ENCODE results near the gene PITX2.
"Not testable (repeated sequence)": the region's sequence is repeated elsewhere in the genome, so short reads cannot be mapped to it uniquely, and the experiment has no call there.

The PITX2 gene

DNA sequence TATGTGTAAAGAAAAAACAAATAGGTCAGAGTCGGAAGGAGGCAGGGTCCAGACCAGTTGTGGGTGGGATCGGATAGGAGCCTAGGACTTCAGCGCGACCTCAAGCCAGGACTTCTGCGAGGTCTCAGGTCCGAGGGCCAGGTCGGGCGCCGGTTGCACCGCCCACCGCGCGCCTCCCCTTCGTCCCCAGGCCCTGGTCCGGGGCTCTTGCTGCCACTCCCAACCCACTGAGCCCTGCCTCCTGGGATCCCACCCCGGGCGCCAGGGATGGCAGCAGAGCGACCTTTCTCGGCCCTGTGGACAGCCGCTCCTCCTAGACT lies 12.3 kb downstream of the PITX2 start:
- DNase-seq: no peak

DNA sequence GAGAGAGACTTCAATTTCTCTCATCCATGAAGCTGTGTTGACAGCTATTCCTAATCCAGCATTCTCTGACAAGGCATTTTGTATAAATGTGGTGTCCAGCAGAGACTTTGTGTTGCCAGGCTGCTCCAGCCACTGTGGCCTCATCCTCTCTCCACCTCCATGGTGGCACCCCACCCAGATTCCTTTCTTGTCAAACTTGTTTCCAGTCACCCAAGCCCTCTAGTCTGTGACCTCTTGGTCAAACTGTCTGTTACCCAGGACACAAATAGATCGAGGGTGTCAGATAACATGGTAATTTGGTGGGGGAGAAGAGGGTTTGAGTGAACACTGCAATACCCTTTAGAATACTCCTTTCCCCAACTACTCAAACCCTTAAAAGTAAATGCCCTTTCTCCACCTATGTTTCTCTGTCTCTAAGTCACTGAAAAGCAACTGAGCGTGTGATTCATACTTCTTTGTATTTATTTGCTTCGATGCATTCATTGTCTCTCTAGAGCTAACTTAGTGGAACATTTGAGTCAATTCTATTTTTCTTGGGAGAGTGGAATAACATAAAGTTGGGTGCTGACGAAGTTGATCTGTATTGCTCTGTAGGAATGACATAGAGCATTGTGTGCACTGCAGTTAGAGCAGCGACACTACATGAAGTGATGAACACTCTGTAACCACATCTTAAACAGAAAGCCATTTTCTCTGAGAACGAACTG lies 13.7 kb downstream of the PITX2 start:
- no peak for DNase-seq

DNA sequence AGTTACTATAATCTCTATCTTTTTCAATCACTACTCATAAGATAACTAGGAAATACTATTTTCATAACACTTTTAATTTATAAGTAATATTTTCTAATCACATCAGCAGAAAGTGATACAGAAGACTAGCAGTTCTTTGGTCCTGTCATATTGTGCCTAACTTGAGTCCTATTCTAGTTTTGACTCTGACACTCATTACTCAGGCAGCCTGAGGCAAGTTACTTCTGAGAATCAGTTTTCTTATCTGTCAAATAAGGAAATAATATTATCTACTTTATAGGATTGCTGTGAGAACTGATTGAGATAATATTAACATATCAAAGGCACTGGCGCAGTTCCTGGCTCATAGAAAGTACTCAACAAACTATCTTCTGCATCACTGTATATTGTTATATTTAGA lies 17.8 kb downstream of the PITX2 start:
- DNase-seq: no peak

DNA sequence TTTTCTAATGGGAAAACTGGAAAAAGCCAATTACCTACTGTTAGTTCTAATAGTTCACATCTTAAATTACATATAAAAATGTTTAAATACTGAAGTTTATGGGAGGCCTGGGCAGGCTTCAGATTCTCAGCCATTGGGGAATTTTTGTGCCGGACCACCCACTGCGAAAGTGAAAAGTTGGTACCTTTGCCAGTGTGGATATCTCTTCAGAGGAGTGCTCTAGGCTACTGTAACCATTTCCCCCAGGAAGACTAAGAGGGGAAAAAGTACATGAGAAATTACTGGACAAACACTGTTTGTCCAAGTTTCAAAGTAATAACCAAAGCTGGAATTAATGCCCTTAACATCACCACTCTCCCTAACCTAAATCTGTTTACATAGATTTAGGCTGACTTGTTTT lies 20.8 kb downstream of the PITX2 start:
- DNase-seq: no peak

DNA sequence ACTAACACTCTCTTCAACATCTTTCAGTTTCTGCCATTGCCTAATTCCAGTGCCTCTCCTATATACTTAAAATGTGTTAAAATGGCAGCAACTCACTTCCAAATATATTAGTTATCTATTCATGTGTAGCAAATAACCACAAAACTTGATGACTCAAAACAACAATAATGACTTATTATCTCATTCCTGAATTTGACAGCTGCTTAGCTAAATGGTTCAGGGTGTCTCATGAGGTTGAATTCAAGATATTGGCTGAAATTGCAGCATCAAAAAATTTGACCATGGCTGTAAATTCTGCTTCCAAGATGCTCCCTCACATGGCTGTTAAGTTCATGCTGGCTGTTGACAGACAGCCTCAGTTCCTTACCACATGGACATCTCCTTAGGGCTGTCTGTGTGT lies 25.3 kb downstream of the PITX2 start:
- DNase-seq: no peak

DNA sequence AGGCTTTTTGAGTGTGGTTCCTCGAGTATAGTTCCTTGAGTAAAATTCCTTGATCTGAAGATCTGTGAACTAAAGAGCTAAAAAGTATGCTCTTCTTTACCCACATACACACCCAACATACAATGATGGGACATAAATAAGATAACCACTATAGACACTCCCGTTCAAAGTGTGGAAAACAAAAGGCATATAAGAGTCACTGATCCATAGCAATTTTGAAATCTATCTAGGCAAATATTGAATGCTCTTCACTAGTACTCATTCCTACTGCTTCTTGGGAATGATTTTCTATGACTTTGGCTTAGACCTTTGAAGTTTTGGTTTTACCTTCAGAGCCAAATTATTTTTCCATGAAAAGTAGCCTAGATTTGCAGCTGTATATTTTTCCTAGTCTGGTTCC lies 26.4 kb downstream of the PITX2 start:
- no peak for DNase-seq

DNA sequence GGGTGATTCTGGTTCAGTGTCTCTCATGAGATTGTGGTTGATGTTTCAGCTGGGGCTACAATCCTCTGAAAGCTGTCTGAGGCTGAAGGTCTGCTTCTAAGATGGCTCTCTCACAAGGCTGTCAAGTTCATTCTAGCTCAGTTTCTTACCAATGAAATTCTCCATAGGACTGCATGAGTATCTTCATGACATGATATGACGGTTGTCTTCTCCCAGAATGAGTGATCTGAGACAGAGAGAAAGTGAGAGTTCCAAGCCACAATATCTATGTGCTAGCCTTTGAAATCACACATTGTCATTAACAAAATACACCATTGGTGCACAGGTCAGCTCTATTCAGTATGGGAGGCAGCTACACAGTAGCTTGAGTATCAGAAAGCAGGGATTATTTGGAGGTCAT lies 27.3 kb downstream of the PITX2 start:
- no peak for DNase-seq

DNA sequence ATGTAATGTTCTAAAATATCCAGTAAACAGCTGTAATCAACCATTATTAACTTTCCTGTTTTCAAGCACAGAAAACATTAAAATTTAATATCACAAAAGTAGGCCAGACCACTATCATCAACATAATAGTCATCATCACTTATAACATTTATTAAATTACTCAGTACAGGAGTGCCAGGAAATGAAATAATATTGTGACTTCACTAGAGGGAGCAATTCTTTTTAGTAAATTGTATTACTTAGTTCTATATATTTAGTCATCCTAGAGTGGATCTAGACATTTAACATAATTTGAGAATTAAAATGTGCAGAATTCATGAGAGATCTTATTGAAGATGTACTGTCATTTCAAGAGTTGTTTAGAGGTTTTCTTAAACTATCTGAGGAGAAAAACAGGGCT lies 33.6 kb downstream of the PITX2 start:
- DNase-seq: no peak

DNA sequence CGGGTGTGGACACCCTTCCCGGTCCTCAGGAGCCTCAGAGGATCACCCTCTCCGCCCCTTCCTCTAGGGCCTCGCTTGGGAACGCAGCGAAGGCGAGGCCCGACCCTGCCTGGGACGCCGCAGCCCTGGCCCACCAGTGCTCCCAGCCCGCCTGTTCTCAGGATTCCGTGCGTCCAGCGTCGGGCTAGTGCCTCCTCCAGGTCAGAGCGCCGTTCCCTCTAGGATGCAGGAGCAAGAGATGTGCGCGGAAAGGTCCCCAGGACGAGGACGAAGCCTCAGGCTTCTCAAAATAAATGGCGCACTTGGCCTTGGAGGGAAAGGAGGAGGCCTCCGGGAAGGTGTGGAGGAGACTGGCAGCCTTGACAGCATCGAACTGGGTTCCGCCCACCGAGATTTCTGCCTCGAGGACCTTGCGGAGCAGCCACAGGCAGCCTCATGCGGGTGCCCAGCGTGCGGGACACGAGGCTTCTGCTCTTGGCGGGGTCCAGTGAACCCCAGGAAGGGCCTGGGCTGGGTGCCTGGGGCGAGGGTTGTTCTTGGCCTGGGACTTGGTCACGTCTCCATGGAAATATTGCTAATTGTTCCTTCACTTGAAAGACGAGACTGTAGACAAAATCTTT lies 35.1 kb downstream of the PITX2 start:
- no peak for DNase-seq

DNA sequence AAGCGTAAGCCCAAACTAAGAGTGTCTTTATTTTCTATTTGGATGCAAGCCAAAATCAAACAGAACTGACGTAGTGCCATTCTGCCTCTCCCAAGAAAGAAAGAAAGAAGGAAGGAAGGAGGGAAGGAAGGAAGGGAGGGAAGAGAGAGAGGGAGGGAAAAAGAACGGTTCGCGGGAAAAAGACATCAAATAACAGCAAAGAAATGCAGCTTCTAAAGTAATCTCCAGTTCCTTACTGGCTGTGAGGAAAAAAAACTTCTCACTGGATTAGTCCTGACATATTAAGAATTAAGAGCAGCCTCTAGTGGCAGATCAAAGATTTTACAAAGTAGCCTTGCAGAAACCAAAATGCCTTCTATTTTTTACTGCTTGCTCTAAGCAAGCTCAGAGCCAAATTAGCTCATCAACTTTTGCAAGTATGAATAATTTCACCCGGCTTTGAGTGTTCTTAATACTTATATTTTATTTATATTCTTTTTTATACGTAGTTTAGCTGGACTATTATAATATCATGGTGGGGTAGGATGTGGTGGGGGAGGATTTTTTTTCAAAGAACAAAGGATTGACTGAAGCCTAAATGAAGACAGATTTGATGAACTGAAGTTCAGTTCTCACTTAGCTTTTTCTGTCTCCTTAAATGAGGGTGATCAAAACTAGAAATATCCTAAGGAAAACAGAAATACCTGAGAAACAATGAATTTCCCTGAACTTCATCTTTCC lies 36.6 kb downstream of the PITX2 start:
- no peak for DNase-seq

DNA sequence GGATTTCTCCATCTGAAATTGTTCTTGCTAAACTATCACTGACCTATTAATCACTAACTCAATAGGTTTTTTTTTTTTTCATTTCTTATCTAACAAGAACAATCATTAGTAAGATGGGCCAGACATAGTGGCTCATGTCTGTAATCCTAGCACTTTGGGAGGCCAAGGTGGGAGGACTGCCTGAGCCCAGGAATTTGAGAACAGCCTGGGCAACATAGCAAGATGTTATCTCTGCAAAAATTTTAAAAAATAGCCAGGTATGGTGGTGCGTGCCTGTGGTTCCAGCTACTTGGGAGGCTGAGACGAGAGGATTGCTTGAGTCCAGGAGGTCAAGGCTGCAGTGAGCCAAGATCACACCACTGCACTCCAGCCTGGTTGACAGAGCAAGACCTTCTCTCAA lies 46.2 kb downstream of the PITX2 start:
- DNase-seq: not testable (repeated sequence)

All from NCI-H1092 (cell line).